HCT116 (cell line): ENCODE results near the gene RPL10A. TPM values are rescaled to one million over a fixed set of nuclear protein-coding genes. Genes with fewer than 3 reads are reported as not detected.

ENCODE experiments used
- ATAC-seq: fragments of 200-7000 bp; cut with Tn5 transposase; 2 replicates; pipeline ENCODE4 v1.9.1; 2020; ENCODE audit warnings: mild to moderate bottlenecking, moderate library complexity
- BruUV-seq: library from RNA; stranded (reverse); fragments of 400-500 nt; replicated peaks from 2 replicates; lab custom pipeline; 2021; lab: Mats Ljungman, UMichigan
- CTCF ChIA-PET: fragments of 300-600 bp; sonication (Branson Sonifier 250); formaldehyde crosslinking; loops from one replicate; lab custom pipeline; 2021; ENCODE audit warnings: antibody characterized with exemption; lab: Charles Lee
- POLR2A ChIA-PET: fragments of 300-600, 350-600 bp; sonication (Branson Sonifier 250); formaldehyde crosslinking; loops from one replicate; lab custom pipeline; 2021; ENCODE audit warnings: antibody characterized with exemption; lab: Charles Lee
- RAD21 ChIA-PET, 2 experiments: fragments of 300-600 bp; sonication (Branson Sonifier 250); formaldehyde crosslinking; loops; one replicate each; lab custom pipeline; 2023; ENCODE audit warnings: low total read pairs in 2 of 2; ENCODE audit not compliant: uncharacterized antibody in 2 of 2, unreplicated experiment in 2 of 2, low non-redundant PET in 1 of 2; lab: Charles Lee
- DNase-seq: peaks from one replicate; pipeline ENCODE4 v3.0.0-alpha.2; 2010; ENCODE audit warnings: low read depth, low spot score
- H2AFZ ChIP-seq: fragments of 200-600 bp; shearing (Covaris generic), sonication (generic); 2 replicates; pipeline ENCODE4 v1.6.1; 2017; ENCODE audit warnings: low read depth, mixed run types, mixed read lengths, antibody characterized with exemption, low read length; ENCODE audit not compliant: poor library complexity, severe bottlenecking
- H3K27ac ChIP-seq: 2 replicates; pipeline ENCODE4 v1.5.1; 2012; ENCODE audit warnings: low read depth, low read length
- H3K27me3 ChIP-seq: fragments of 200-600 bp; sonication (generic); 2 replicates; pipeline ENCODE4 v1.6.1; 2016; ENCODE audit warnings: mixed run types, low read length, mixed read lengths; ENCODE audit not compliant: insufficient read depth
- H3K36me3 ChIP-seq, 2 experiments: fragments of 200-500 bp in 1 of 2; fragments of 200-600 bp in 1 of 2; sonication (Bioruptor generic) in 1 of 2; sonication (generic) in 1 of 2; 2 replicates each; pipeline versions ENCODE4 v1.5.1 to v1.6.1; 2014 to 2016; ENCODE audit warnings: low read length in 2 of 2, inconsistent platforms in 1 of 2, mixed read lengths in 1 of 2, mixed run types in 1 of 2; ENCODE audit not compliant: insufficient read depth in 2 of 2, control insufficient read depth in 1 of 2
- H3K4me1 ChIP-seq, 2 experiments: fragments of 200-600 bp in 1 of 2; sonication (generic) in 1 of 2; 2 replicates each; pipeline versions ENCODE4 v1.5.1 to v1.6.1; 2012 to 2017; ENCODE audit warnings: low read length in 2 of 2, inconsistent platforms in 1 of 2, mild to moderate bottlenecking in 1 of 2, mixed read lengths in 1 of 2, mixed run types in 1 of 2, moderate library complexity in 1 of 2; ENCODE audit not compliant: insufficient read depth in 2 of 2, control insufficient read depth in 1 of 2
- H3K4me2 ChIP-seq: fragments of 200-600 bp; sonication (generic); 2 replicates; pipeline ENCODE4 v1.6.1; 2017; ENCODE audit warnings: mixed run types, low read length, mixed read lengths
- H3K4me3 ChIP-seq, 2 experiments: fragments of 200-600 bp in 1 of 2; sonication (generic) in 1 of 2; replicated peaks in 1 of 2; 2 replicates each; pipeline ENCODE4 v1.5.1; 2011 to 2016; ENCODE audit warnings: low read length in 2 of 2, control low read depth in 1 of 2, low read depth in 1 of 2, mild to moderate bottlenecking in 1 of 2, mixed read lengths in 1 of 2, mixed run types in 1 of 2
- H3K79me2 ChIP-seq: fragments of 200-600 bp; sonication (generic); 2 replicates; pipeline ENCODE4 v1.6.1; 2017; ENCODE audit warnings: mild to moderate bottlenecking, mixed run types, low read length, moderate library complexity, mixed read lengths; ENCODE audit not compliant: insufficient read depth
- H3K9ac ChIP-seq: fragments of 200-600 bp; sonication (generic); 2 replicates; pipeline ENCODE4 v1.6.1; 2016; ENCODE audit warnings: low read length, mixed read lengths
- H3K9me2 ChIP-seq: fragments of 200-600 bp; sonication (generic), shearing (Covaris generic); 2 replicates; pipeline ENCODE4 v1.6.1; 2017; ENCODE audit warnings: mixed run types, mild to moderate bottlenecking, moderate library complexity; ENCODE audit not compliant: insufficient read depth
- H3K9me3 ChIP-seq, 2 experiments: fragments of 200-500 bp in 1 of 2; fragments of 200-600 bp in 1 of 2; sonication (Bioruptor generic) in 1 of 2; sonication (generic) in 1 of 2; 2 replicates each; pipeline ENCODE4 v1.6.1; 2014 to 2017; ENCODE audit warnings: low read length in 2 of 2, mixed read lengths in 2 of 2, inconsistent platforms in 1 of 2, low read depth in 1 of 2, mild to moderate bottlenecking in 1 of 2, mixed run types in 1 of 2, moderate library complexity in 1 of 2; ENCODE audit not compliant: control insufficient read depth in 1 of 2, insufficient read depth in 1 of 2
- H4K20me1 ChIP-seq: fragments of 200-600 bp; sonication (generic), shearing (Covaris generic); 2 replicates; pipeline ENCODE4 v1.6.1; 2017; ENCODE audit warnings: mixed run types, mild to moderate bottlenecking, moderate library complexity; ENCODE audit not compliant: insufficient read depth
- CTCF ChIP-seq, 3 experiments: fragments of 200-600 bp in 1 of 3; sonication (generic) in 1 of 3; IDR thresholded peaks in 2 of 3; conservative IDR thresholded peaks in 1 of 3; 2 replicates each; pipeline ENCODE4 v1.5.1; 2012 to 2017; ENCODE audit warnings: low read depth in 2 of 3, low read length in 2 of 3, antibody characterized with exemption in 1 of 3, borderline replicate concordance in 1 of 3, control low read depth in 1 of 3, mild to moderate bottlenecking in 1 of 3, mixed read lengths in 1 of 3, mixed run types in 1 of 3, moderate library complexity in 1 of 3; ENCODE audit not compliant: insufficient read depth in 1 of 3
- FOSL1 ChIP-seq: IDR thresholded peaks from 2 replicates; pipeline ENCODE4 v1.6.1; 2012; ENCODE audit warnings: low read depth
- MAX ChIP-seq: IDR thresholded peaks from 2 replicates; pipeline ENCODE4 v1.6.1; 2012
- POLR2A ChIP-seq: IDR thresholded peaks from 2 replicates; pipeline ENCODE4 v1.7.0; 2011; ENCODE audit warnings: borderline replicate concordance; ENCODE audit not compliant: insufficient read depth, insufficient read length; ENCODE audit errors: extremely low read depth
- POLR2AphosphoS5 ChIP-seq: IDR thresholded peaks from 2 replicates; pipeline ENCODE4 v1.6.1; 2011; ENCODE audit warnings: mild to moderate bottlenecking, low read depth, low read length, moderate library complexity
- RAD21 ChIP-seq: IDR thresholded peaks from 2 replicates; pipeline ENCODE4 v1.6.1; 2012; ENCODE audit warnings: low read depth, mild to moderate bottlenecking
- SRF ChIP-seq: IDR thresholded peaks from 2 replicates; pipeline ENCODE4 v1.6.1; 2012; ENCODE audit warnings: low read depth
- ZFX ChIP-seq: fragments of 450-650 bp; IDR thresholded peaks from 2 replicates; pipeline ENCODE4 v1.6.1; 2017
- intact Hi-C: fragments of 100-400 bp; cut with micrococcal nuclease; formaldehyde crosslinking; loops from 2 replicates; pipeline ENCODE4 v1.10.0; 2022
- total RNA-seq: library from RNA; stranded (reverse); gene quantifications from one replicate; pipeline ENCODE4 v1.2.1, GENCODE V29; 2021; ENCODE audit not compliant: unreplicated experiment

Gene RPL10A
- total RNA-seq, 1 experiment from 2014 or later, result 1,981 TPM

GRCh38 chr6:35449287-35449881 lies 18.8 kb upstream of the RPL10A start:
- Histone ChIP-seq H3K4me1 (peaks cover 13 to 28% of the 10 kb centered on the region in 2 experiments; a peak in 3 of 4 replicates), H3K9ac (no peak overlapping the region), H3K27me3 (no peaks in the 10 kb centered on the region), H3K9me3 (no peaks in the 10 kb centered on the region), H3K4me3 (no peak overlapping the region), H3K9me2 (no peaks in the 10 kb centered on the region), H3K27ac (no peak overlapping the region), H3K4me2 (peak overlapping the region; percentile 30), H3K36me3 (no peaks in the 10 kb centered on the region), H3K79me2 (no peaks in the 10 kb centered on the region), H2AFZ (peak overlapping the region; percentile 58), H4K20me1 (no peaks in the 10 kb centered on the region)
- no TSS peak for BruUV-seq
- DNase-seq, result no peak
- RAD21 ChIA-PET, result interaction anchor here (0.6 to 1.6 kb wide), 9 partner anchors 73 to 154 kb away, joined by 3 to 30 read pairs (median 4); partner anchors contain the start of genes PPARD (in 2 of the 2) and DEF6 (in 1 of the 2)
- TF ChIP-seq RAD21 (peak; percentile 98), CTCF (IDR thresholded peaks at IDR 0.05 in 2 of 3, conservative IDR thresholded peaks at IDR 0.05 in 1 of 3; ENCODE audit: borderline replicate concordance in 1 of 3, insufficient read depth in 1 of 3, low read depth in 2 of 3, low read length in 2 of 3) (peak; percentile 61 to 96 (median 66)), ZFX (no peak), POLR2AphosphoS5 (no peak), SRF (no peak), FOSL1 (no peak), POLR2A (no peak), MAX (no peak)
- POLR2A ChIA-PET, result interaction anchor here (0.6 to 1.5 kb wide), 3 partner anchors 23 to 108 kb away, joined by 3 to 17 read pairs (median 4); partner anchors contain the start of gene PPARD
- CTCF ChIA-PET, result interaction anchor here (0.6 to 6.8 kb wide), 20 partner anchors 9 to 505 kb away, joined by 3 to 120 read pairs (median 4); partner anchors contain the start of genes DEF6 and PPARD
- intact Hi-C loops, result loop anchor here (1.0 kb wide), 2 partner anchors 107 to 152 kb away; partner anchors contain the start of genes DEF6 and PPARD
- ATAC-seq, result peak; percentile 68
